HG03354 (cell line): ENCODE results near the gene MAGT1.
"Not testable (repeated sequence)": the region's sequence is repeated elsewhere in the genome, so short reads cannot be mapped to it uniquely, and the experiment has no call there.

Experiments
- ATAC-seq: cut with Tn5 transposase; IDR thresholded peaks from one replicate; pipeline ENCODE4 v1.9.1; 2021; ENCODE audit warnings: mild to moderate bottlenecking; ENCODE audit not compliant: unreplicated experiment, poor library complexity, severe bottlenecking

Gene MAGT1

DNA sequence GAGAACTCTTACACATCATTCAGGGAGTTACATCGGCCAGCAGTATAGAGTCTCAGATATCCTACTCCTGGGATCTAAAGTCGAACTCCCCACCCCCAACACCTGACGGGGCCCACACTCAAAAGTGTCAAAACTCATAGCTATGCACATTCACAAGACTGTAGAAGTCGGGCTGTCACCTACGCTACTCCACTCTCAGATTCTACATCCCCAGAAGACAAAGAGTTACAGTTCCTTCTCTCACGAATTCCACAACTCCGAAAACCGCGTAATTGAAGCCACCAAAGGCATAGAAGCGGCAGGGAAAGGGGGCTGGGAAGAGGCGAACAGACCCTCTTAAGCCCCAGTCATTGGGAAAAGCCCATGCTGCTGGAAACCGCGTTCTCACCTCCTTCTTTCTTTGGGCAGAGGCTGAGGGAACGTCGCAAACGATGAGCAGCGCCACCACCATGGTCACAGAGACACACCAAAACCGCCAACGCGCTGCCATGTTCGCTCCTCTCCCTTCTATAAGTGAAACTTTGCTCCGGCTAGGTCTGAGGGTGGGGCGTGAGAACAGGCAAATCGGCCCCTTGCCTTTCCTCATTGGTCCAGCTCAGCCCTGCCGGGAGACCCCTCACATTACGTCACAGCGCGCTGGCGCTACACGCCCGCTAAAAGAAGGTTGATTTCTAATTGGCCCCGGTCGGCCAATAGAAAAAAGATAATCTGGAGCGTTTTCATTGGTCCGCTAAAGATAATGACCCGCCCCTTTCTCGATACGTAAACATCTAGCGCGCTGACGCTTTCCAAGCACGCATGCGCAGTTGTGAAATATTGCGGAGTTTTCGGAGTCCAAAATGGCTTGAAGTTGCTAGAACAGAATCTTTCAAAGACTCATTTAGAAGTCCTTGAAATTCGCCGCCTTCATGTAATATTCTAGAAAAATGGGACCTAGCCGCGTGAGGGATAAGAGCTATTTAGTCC, at the start of gene MAGT1:
Gene MAGT1 (minus strand): TSS at position 515 of the 966 bp plus-strand sequence. CDS start 25 bp downstream, at position 490.
- ATAC-seq = peak; percentile 92

DNA sequence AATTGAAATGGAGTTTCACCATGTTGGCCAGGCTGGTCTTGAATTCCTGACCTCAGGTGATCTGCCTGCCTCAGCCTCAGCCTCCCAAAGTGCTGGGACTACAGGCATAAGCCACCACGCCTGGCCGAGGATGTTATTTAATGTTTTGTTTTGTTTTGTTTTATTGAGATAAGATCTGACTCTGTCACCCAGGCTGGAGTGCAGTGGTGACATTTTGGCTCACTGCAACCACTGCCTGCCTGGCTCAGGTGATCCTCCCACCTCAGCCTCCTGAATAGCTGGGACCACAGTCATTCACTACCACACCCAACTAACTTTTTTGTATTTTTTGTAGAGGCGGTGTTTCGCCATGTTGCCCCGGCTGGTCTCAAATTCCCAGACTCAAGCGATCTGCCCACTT, 49.8 kb upstream of the MAGT1 start:
- not testable (repeated sequence) for ATAC-seq

DNA sequence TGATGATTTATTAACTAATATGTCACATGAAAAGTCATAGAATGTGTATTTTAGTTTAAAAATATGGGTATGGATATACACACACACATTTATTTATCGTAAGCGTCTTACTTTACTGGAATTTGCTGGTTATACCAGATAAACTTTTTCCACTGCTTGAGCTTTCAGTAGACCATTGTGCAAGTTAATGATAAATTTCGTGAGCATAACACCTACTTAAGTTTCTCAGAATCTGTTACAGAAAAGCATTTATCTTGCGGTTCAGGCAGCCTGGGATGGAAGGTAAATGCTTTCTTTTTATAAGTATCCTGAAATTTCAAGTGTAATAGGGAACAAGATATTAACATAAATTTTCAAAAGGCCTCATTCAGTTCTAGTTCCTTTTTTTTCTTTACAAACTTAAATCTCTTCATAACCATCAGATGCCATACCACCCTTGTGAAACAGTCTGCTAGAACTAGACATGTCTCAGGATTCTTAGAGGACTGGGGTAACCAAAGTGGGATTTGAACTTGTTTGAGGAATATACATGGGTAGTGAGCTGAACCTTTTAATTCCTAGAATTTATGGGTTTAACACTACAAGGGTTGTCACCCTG, 42.9 kb upstream of the MAGT1 start:
- no peak for ATAC-seq

DNA sequence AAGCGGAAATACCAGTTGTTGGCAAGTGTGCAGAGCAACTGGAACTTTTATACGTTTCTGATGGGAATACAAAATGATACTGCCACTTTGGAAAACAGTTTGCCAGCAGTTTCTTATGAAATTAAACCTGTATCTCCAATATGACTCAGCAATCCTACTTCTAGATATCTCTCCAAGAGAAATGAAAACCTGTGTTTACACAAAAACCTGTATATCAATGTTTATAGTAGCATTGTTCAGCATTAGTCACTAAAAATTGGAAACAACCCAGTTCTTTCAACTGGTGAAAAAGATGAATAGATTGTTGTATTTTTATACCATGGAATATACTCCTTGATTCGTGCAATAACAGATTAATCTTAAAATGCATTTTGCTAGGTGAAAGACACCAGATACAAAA, 42.1 kb upstream of the MAGT1 start:
- ATAC-seq = no peak

DNA sequence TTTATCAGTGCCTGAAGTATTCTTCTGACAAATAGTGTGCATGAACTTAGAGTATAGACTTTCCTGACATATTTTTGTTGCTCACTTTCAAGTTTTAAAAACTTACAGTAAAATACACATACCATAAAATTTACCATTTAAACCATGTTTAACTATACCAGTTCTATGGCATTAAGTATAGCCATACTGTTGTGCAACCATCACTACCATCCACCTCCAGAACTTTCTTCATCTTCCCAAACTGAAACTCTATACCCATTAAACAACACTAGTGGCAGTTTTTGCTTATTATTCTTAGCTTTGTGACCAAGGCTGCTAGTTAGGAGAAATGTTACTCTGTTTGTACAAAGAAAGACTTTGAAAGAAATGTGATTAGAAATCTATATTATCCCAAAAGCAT, 41.1 kb upstream of the MAGT1 start:
- ATAC-seq = no peak

DNA sequence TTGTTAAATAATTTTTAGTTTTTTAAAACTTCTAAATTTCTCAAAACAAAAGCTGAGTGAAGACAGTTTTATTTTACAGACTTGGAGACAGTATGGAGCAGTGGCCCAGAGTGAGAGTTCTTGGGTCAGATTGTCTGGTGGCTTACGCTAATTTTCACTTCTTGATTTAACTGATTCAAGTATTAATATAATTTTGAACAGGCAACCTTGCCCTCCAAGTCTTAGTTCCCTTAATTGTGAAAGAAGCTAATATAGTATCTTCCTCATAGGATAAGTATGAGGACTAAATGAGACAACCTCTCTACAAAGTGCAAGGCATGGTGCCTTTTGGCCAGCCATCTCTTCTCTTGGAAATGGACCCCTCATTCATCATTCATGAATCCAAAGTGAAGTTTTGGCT, 40.7 kb upstream of the MAGT1 start:
- no peak for ATAC-seq

DNA sequence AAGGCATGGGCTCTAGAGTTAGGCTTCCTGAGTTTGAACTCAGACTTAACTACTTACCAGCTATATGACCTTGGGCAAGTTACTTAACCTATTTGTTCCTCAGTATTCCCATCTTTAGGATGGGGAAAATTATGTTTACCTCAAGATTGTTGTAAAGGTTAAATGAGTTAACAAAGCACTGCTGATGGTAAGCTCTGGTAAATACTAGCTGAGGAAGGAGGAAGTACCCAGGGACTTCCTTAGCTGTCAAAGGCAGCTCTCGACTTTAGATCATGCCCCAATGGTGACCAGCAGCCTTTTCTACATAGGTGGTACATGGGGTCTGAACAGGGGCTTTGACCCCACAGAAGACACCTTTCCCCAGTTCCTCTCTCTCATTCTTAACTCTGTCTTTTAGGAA, 35.3 kb upstream of the MAGT1 start:
- no peak for ATAC-seq

DNA sequence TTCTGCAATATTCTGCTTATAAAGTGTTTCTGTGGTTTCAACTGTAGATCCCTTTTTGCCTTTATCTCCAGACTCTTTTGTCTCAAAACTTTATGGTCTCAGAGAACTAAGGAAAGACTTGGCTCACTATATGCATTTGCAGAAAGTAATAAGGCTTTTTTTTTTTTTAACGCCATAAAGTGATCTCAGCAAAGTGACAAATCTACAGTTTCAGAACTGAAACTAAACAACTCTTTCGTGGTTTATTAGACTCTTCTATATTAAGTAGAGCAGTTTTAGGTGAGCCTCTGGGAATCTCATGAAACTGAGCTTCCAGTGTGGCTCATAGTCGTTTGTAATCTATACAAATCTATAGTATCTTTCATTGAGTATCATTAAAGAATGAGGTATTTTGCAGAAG, 30.5 kb upstream of the MAGT1 start:
- no peak for ATAC-seq

DNA sequence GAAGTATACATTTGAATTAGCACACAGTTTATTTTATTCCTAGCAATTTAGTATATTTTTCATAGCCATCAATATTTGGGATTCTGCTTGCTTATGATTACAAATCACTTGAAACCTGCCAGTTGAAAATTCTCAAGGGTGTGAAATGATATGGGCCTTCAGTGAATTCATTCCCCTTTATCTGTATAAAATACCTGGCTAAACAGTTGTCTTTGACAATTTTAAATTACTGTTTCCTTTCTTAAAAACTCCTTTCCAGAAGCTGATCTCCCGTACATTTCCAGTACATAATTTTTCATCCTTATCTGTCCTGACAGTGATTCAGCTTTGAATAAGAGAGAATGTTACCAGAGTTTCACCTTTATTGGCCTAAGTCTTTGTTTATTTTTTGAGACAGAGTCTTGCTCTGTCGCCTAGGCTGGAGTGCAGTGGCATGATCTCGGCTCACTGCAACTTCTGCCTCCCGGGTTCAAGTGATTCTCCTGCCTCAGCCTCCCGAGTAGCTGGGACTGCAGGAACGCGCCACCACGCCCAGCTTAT, 29.2 kb upstream of the MAGT1 start:
- ATAC-seq = no peak

DNA sequence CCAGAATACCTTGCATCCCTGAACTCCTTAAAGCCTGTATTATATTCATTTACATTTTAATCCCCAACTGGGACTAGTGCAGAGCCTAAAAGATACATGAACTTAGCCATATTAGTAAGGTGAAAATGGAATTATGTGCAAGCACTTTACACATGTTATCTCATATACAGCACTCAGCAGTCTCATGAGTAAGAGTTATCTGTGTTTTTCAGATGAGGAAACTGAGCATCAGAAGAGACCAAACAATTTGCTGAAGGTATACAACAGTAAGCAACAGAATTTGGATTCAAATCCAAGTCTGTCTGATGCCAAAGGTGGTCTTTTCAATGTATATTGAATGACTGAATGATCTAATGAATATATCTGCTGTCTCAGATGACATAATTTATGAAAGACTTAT, 27.6 kb upstream of the MAGT1 start:
- no peak for ATAC-seq

DNA sequence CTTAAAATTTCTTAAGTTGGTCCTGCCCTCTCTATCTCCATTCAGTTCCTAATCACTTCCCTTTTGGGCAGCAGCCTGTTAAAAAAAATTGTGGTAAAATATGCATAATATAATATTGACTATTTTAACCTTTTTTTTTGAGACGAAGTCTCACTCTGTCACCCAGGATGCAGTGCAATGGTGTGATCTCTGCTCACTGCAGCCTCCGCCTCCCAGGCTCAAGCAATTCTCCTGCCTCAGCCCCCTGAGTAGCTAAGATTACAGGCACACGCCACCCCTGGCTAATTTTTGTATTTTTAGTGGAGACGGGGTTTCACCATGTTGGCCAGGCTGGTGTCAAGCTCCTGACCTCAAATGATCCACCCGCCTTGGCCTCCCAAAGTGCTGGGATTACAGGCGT, 24.1 kb upstream of the MAGT1 start:
- not testable (repeated sequence) for ATAC-seq

DNA sequence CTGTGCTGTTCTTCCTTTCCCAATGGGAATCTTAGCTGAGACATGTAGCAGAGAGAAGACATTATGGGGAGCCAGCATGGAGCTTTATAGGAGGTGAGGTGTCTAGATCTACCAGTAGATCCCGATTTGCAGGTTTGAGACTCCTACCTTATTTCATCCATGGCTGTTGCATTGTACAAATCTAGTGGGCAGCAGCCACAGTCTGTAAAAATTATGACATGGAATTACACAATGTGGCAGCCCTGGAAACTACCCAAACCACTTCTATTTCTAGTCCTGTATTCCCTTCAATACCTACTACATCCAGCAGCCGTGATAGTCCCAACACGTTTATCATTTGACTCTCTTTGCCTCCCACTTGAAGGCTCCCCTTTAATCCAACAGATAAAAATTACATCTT, 23.3 kb upstream of the MAGT1 start:
- ATAC-seq = no peak

DNA sequence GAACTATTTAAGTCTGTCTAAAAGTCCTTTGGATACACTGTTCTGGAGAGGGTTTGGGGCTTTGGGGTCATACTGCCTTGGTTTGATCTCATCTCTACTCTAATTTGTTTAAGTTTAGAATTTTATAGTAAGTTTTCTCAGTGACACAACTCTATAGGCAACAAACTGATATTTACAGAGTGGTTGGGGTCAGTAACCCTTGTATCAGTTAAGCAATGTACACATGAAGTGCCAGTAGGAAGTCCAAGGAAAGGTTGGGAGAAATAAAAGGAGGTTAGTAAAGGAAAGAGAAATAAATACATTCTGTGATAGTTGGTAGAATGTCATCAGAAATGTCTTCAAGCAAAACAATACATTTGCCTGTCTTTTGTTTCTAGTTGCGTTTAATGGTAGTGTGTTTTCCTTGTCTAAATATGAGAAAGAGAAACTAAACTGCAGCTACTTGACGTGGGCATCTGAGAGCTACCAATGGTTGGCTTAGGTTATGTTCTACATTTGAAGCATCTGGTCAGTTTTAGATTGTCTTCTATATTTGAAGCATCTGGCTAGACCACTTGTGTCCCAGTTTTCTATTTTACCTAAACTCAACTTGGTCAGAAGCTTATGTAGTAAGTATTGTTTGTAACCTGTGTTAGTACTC, 22.2 kb upstream of the MAGT1 start:
- peak; percentile 67 for ATAC-seq

DNA sequence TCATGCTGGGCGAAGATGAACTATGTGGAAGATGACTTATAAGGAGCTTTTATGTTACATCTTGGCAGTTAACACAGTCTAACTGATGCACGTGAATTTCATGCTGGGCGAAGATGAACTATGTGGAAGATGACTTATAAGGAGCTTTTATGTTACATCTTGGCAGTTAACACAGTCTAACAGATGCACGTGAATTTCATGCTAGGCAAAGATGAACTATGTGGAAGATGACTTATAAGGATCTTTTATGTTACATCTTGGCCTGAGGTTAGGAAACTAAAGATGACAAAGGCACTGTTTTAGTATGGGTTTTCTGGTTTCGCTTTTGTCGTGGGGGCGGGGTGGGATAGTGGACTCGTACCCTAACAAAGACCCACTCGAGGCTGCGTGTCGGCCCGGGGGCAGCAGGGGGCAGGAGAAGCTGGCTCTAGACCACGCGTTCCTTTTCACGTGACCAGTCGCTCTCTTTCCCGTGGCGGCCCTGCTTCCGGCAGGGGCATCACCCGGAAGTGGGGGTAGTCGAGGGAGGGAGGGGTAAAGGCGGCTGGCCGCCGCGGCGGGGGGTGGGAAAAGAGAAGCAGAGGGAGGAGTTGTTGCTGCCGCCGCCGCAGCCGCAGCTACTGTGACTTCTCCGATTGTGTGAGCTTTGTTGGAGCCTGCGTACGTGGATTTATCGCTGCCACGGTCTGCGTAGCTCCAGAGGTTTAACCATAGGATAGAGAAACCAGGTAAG, 15.0 kb upstream of the MAGT1 start, which contains the start of gene ATP7A:
Gene ATP7A (plus strand): TSS at position 586 of the 733 bp plus-strand sequence. CDS start 60,949 bp downstream, outside the sequence.
- peak; percentile 96 for ATAC-seq

DNA sequence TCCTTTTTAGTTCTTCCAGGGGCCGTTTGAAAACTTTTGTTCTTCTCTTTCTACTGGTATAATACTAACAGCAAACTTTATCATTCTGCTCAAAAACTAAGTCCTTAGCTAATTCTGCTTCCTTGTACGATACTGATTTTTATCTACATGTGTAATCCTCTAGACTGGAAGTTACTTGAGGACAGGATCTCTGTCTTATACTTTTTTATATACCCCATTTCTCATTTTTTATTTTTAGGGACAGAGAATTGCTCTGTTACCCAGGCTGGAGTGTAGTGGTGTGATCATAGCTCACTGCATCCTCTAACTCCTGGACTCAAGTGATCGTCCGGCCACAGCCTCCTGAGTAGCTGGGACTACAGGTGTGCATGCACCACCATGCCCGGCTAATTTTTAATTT, 6.3 kb upstream of the MAGT1 start:
- ATAC-seq = no peak

DNA sequence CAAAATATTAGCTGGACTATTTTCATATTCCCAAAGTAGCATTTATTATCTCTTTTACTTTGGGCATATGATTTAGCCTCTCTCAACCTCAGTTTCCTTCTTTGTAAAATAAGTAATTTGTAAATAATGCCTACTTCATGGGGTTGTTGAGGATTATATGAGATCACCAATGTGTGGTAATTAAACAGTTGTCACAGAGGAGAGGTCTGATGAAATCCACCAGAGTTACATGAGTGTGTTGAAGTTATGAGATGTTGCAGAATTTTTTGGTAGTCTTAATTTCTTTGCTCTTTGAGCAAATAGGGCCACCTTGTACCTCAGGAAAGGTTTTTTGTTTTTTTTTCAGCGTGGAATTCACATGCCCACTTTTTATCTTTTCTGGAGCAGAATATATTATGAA, 5.5 kb upstream of the MAGT1 start:
- no peak for ATAC-seq

DNA sequence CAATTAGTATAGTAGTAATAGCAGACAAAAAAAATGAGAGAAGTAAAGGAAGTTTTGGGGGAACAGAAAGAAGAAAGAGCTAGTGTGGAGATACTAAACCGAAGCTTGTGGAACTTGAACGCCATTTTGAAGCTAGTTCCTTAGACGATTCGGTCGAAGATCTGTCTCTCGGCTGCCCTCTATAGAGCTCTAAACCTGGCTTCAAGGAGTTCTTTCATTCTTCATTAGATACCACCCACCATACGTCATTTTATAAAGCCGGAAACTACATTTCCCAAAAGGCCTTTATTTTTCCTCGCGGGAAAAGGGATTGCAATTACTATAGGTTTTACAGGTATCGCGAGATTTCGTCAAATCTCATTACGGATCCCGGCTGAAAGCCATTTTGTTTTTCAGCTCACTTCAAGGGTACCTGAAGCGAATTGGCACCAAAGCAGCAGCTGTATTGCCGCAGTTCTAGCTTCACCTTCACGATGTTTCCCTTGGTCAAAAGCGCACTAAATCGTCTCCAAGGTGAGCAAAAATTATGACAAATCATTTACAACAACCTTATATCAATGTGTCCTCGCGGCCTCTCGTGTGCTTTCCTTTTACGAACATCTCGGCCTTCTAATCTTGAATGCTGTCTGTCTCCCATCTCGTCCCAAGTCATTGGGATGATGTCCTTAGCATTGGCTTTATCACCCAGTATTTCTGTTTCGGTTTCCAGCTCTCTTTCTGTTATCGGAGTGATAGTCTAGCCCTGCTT, 4.0 kb upstream of the MAGT1 start, which contains the start of gene COX7B:
Gene COX7B (plus strand): TSS at position 388 of the 748 bp plus-strand sequence. CDS start 86 bp downstream, at position 474.
- peak; percentile 66 for ATAC-seq

DNA sequence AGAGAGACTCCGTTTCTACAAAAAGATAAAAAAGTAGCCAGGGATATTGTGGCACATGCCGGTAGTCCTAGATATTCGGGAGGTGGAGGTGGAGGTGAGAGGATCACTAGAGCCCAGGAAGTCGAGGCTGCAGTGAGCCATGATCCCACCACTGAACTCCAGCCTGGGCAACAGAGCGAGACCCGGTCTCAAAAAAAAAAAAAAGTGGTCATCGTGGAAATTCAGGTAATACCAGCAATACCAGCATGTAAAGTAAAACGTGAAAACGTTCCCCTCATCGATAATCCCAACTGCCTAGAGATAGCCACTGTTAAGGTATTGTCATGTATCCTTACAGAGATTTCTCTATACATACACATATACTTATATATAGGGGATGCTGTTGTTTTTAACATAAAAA, 1.5 kb downstream of the MAGT1 start:
- no peak for ATAC-seq

DNA sequence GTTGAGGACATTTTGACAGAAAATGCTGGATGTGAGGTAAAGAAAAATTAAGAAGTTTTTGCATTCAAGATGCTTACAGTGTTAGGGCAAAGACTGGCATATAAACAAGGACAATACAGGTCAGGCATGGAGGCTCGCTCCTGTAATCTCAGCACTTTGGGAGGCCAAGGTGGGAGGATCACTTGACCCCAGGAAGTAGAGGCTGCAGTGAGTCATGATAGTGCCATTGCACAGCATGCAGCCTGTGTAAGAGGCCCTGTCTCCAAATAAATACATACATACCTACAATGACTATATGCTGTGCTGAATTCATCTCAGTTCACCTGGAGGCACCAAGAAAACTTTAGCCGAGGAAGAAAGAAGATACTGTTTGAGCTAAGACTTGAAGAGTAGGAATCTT, 2.3 kb downstream of the MAGT1 start:
- no peak for ATAC-seq
